Transverse colon (tissue), 4 donors: ENCODE results near the gene ZBTB7B.

Experiments used
- CTCF ChIP-seq, 5 experiments: fragments of 200-600 bp in 3 of 5; fragments of 450-650 bp in 2 of 5; sonication (generic) in 3 of 5; IDR thresholded peaks; 1 replicate in 2 of 5; 2 replicates in 3 of 5; pipeline ENCODE4 v1.5.1; 2016 to 2017; ENCODE audit warnings: antibody characterized with exemption in 5 of 5, inconsistent platforms in 3 of 5, mild to moderate bottlenecking in 2 of 5, moderate library complexity in 1 of 5
- EP300 ChIP-seq: sonication (generic); formaldehyde crosslinking; IDR thresholded peaks from one replicate; pipeline ENCODE4 v1.6.1; 2017; ENCODE audit warnings: antibody characterized with exemption, low read depth
- POLR2A ChIP-seq: fragments of 450-650 bp; IDR thresholded peaks from one replicate; pipeline ENCODE4 v1.6.1; 2016; ENCODE audit warnings: antibody characterized with exemption, mild to moderate bottlenecking, moderate library complexity
- POLR2AphosphoS5 ChIP-seq, 3 donors: sonication (generic); formaldehyde crosslinking; IDR thresholded peaks; one replicate each; pipeline ENCODE4 v1.6.1; 2016; ENCODE audit warnings: antibody characterized with exemption in 3 of 3

GRCh38 chr1:154971341-154971998, 31.1 kb upstream of the ZBTB7B start:
- TF ChIP-seq CTCF (IDR thresholded peaks at IDR 0.05) (no peak), EP300 (no peak), POLR2A (no peak), POLR2AphosphoS5 (IDR thresholded peaks at IDR 0.05) (no peak)
